HG03135 (cell line): ENCODE data around the gene CDKAL1.
"Not testable (repeated sequence)": the region's sequence is repeated elsewhere in the genome, so short reads cannot be mapped to it uniquely, and the experiment has no call there.

Experiments used
- ATAC-seq: cut with Tn5 transposase; IDR thresholded peaks from one replicate; pipeline ENCODE4 v1.9.1; 2021; ENCODE audit warnings: mild to moderate bottlenecking, moderate library complexity; ENCODE audit not compliant: unreplicated experiment

The CDKAL1 gene

DNA sequence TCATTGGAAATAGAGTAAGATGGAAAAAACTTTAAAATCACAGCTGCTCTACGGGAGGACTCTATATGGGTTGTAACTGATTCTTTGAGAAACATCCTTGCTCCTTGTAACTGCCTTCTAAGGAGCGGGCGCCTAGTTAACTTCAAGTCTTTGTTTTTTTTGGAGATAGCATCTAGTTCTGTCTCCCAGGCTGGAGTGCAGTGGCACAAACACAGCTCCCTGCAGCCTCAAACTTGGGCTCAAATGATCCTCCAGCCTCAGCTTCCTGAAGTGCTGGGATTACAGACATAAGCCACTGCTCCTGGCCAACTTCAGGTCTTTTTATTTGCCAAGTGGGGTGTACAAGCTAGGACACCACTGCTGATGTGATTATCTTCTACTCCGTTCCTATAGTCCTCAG lies 552.9 kb downstream of the CDKAL1 start:
- no peak for ATAC-seq

DNA sequence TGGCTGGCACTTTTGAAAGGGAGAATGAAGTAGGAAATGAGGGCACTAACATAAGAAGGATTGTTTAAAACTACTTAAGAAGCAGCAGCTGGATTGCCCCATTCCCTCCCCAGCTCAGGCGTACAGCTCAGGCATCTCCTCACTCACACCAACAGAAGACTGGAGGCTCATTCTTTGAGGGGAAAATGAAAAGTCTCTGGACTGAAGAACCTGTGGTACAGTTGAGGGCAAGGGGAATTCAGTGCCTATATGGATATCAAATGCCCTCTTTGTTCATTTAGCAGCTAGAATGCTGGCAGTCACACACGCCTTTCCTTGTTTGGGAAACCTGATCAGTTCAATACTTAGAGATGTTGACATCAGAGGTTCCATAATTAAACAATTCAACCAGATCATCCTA lies 557.2 kb downstream of the CDKAL1 start:
- no peak for ATAC-seq

DNA sequence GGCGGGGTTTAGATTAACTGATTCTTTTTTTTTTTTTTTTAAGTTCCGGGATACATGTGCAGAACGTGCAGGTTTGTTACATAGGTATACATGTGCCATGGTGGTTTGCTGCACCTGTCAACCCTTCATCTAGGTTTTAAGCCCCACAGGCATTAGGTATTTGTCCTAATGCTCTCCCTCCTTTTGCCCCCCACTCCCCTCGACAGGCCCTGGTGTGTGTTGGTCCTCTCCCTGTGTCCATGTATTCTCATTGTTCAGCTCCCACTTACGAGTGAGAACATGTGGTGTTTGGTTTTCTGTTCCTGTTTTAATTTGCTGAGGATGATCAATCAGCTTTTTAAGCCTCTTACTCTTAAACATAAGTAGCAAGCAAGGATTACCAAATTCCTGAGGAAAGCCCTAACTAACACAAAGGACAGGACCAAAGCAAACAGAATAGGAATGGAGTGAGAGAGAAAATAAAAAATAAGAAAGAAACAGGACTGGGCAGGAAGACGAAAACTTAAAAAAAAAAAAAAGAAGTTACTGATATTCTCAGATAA lies 558.0 kb downstream of the CDKAL1 start:
- ATAC-seq = not testable (repeated sequence)

DNA sequence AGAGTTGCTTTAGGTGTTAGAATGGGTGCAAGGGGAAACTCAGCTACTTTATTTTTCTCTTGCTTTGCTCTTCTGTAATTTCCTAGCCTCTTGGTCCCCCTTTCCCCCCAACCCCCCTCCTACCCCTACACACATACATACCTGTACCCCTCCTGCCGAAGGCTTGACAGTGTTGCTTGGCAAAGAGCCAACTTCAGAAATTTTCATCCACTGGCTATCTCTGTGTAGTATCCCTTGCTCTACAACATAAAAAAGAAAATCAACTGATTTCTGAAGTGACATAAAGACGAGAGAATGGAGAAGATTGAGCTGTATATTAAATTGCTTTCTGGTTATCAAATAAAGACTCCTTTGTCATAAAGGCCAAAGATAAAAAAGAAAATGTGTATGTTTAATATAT lies 561.2 kb downstream of the CDKAL1 start:
- no peak for ATAC-seq

DNA sequence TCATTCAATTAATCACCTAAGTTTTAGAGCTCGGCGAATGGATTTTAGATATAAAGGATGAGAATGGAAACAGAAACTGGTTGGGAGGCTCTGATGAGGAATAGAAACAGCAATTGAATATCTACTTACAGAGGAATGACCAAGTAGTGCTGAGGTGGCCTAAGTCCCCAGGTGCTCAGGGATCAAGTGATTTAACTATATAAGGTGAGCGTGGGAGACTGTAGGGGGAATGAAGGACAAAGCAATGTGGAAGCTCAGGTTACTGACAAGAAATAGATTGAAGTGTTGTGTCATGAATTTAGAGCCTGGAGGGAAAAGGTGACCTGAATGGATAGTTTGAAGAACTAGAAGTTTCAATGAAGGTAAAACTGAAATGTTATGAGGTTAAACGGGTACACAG lies 563.9 kb downstream of the CDKAL1 start:
- ATAC-seq = no peak

DNA sequence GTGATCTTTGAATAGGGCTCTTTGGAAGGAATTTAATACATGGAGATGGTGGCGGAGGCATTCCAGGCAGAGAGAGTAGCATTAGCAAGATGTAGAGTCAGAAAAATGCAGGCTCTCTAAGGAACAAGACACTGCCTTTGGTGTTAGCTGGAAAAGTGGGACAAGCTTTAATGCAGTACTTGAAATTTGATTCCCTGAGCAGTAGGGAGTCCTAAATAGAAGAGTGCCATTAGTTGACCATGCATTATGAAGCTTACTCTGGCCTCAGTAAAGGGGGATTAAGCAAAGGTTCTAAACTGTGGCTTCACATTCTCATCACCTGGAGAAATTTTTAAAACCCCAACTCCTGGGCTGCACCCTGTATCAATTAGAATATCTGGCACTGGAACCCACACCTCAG lies 564.5 kb downstream of the CDKAL1 start:
- no peak for ATAC-seq

DNA sequence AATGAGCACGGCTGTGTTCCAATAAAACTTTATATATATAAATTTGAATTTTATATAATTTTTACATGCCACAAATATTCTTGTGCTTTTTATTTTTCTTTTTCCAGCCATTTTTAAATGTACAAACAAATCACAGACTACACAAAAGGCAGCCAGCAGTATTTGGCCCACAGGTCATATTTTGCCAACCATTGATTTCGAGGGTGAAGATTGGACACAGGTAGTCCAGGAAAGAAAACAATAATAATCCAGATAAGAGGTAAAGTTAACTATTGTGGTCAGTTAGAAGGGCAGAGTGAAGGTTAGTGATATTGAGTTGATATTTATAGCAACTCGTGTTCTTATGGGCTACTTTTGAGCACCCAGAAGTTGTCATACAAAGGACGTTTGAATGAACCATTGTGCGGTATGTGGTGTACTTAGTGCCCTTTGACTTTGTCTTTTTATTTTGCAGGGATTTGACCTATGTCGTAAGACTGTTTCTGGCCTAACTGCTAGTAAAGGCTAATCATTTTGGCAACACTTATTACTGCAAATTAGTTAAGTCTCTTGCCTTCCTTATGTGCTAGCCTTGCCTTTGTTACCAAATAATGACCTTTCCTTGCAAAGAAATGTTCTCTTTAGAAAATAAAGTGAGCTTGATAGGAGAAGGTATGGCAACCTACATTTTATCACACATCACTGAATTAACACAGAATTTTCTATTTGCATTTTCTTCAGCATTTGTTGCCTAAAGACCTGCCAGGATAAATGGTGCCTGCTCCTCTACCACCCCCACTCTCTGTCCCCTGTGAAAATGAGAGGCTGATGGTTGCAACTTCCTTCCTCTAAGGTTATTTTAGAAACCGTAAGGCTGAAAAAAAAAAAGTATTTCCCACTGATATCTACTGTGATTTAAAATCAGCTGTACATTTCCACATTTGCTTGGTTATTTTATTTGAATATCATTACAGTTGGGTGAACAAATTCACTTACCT lies 565.4 kb downstream of the CDKAL1 start:
- no peak for ATAC-seq

DNA sequence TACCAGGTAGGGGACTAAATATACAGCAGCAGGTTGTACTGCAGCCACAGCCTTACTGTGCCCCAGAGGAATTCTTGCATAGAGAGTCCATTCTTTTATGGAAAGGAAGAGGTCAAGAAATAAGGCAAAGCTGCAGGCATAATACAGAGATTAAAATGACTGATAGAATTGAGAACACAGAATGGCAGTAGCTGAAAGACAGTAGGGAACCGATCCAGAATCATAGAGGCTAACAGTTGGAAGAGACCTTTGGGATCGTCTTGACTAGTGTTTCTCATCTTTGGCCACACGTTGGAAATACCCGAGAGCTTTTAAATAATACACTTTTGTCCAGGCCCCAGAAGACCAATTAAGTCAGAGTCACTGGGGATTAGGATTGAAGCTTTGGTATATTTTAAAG lies 566.7 kb downstream of the CDKAL1 start:
- ATAC-seq = no peak

DNA sequence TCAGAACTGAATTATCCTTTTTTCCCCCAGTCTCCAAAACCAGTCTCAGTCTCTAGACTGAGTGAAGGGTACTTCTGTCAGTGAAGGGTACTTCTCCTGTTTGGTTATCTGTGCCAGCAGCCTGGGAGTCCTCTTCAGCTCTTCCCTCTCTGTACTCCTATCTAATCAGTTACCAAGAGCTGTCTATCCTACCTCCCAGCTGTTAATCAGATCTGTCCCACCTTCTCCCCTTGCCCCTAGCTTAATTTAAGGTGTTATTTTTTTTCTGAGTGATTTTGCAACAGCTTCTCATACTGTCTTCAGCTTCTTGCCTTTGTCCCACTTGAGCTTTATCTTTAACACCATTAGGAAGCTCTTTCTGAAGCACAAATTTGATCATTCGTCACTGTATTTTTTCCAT lies 567.4 kb downstream of the CDKAL1 start:
- ATAC-seq = no peak

DNA sequence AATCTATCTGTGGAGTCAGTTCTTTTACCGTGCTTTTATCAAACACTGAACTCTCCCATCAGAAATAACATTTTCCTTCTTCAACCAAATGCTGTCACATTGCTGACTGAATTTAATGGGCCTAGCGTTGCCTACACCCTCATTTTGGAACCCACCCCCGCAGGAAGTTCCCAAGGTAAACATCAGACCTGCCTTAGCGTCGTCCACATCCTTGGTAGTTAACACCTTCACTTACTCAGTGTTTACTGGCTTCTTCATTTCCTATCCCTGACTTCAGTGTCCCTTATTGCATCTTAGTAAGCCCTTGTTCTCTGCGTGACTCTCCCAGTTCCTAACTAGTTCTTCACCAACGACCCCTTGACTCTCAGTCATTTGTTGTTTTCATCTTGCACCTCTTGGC lies 567.9 kb downstream of the CDKAL1 start:
- ATAC-seq = no peak

DNA sequence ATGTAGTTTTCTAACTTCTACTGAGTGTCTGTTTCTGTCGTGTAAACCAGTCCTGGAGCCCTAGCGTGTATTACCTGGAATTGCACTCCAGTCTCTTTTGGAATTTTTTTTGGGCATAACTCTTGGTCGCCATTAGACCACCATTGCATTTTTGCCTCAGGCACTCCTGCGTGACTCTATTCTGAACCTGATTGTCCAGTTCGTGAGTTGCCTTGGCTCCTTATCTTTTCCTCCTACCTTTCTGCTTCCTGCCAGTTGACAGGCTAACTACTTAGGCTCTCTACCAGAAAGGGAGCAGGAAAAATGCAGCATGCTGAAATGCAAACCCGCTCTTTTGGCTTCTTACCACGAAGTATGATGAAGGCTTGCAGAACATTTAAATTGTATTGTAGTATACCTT lies 568.4 kb downstream of the CDKAL1 start:
- ATAC-seq = no peak

DNA sequence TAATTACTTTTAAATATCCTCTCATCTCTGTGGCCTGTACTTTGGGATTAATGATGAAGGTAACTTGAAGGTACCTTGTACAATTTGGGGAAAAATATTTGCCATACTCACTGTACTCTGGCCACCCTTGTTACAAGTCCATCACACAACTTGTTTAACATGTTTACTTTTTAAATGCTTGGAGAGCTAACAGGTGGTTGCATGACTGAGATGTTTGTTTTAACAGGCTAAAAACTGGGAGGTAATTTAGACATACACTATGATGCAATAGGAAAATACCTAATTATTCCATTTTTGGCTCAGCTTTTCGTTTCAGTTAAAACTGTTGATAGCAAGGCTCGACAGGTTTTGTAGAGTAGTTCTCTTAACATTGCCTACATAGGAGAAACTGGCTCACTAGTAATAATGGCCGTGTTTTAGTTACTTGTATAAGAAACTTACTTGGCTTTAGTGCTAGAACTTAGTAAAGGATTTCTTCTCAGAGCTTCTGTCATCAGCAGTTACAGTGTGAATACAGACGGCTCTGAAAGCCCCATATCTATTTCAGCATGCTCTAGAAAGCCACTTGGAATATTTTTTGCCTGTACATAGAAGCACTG lies 569.5 kb downstream of the CDKAL1 start:
- ATAC-seq = no peak

DNA sequence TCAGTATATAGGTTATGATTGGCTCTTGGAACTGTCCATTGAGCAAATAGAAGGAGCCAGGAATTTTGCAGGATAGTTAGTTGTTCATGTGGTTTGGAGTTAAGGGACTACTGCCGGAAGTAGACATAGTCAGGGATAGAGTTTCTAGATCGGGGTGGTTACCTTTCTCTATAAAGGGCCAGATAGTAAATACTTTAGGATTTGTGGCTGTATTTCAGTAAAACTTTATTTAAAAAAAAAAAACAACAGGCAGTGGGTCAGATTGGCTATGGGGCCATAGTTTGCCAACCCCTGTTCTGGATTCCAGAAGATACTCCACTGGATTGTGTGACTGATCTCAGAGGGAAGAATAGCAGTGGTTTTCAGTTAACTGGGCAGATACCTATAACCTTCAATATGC lies 570.0 kb downstream of the CDKAL1 start:
- ATAC-seq = no peak

DNA sequence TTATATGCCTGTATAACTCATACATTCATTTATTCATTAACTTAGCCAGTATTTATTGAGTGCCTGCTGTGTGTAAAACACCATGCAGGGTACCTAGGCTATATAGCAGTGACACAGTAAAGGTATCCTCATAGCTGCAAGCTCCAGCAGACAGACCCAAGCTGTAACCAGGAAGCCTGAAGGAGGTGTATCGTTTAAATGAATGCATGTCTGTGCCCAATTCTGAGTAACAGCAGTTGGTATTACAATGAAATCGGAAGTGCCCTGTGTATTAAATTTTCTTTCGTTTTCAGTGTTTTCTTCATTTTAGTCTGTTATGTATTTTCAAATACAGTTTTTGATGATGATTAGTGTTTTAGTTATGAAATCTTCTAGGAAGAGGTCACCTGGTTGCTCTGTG lies 573.5 kb downstream of the CDKAL1 start:
- ATAC-seq = no peak

DNA sequence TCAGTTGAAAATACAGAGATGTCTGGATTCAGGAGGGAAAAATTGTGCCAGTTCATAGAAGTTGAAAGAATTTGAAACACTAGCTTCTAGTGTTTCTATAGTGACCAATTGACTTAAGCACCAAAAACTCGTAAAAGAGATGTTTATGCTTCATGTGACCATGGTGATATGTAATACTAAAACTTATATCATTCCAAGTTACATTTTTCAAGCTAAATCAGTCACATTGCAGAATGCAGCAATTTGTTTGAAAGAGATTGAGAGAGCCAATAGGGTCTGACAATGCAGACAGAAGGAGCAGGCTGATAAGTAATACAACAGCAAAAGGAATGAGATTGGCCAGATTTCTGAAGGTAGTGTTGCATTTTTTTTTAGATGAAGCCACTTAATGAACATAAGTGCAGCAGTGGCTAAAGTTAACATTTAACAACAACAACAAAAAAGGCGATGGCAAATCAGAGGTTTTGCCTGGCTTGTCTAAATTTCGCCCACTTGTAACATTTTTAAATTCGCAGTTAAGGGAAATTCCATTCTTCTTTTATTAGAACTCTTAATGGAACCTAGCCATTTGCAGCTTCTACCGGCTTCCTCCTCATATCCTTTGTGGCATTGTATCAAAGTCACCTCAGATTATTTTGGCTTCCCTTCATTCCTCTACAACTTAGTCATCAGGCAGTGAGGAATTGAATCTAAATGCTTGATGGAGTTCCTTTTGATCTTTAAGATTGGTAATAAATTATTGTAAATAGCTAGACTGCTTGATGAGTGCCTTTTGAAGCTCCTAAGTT lies 575.3 kb downstream of the CDKAL1 start:
- ATAC-seq = no peak

DNA sequence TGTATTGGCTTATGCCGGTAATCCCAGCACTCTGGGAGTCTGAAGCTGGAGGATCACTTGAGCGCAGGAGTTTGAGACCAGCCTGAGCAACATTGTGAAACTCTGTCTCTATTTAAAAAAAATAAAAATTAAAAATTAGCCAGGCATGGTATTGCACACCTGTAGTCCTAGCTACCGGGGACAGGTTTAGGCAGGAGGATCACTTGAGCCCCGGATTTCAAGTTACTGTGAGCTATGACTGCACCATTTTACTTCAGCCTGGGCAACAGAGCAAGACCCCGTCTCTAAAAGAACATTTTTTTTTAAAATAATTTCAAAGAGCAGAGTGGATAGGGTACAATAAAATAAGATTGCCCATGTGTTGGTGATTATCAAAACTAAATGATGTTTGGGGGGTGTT lies 576.4 kb downstream of the CDKAL1 start:
- no peak for ATAC-seq

DNA sequence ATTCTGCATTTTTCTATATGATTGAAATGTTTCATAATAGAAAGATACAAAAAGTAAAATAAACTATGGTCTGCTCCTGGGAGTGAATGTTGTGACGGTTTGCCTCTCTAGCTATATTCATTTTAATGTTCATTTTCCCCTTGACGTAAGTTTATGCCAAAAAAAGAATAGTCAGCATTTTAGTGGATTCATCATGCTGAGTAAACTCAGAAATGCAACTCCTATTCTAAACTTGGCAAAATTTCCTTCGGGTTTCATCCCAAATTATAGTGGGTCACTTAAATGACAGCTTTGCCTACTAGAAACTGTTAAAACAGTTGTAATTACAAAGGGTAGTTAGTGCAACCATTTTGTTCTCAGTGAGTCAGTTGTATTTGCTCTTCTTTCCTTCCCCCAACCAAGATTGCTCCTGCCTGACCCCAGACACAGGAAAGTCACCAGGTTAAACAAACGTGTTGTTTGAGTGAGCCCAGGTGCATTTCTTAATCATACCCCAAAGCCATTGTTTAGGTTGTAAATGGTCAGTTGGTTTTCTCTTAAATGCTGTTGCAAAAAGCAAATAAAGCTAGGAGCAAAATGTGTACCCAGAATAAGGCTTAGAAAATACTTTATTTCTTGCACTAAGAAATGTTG lies 577.0 kb downstream of the CDKAL1 start:
- no peak for ATAC-seq

DNA sequence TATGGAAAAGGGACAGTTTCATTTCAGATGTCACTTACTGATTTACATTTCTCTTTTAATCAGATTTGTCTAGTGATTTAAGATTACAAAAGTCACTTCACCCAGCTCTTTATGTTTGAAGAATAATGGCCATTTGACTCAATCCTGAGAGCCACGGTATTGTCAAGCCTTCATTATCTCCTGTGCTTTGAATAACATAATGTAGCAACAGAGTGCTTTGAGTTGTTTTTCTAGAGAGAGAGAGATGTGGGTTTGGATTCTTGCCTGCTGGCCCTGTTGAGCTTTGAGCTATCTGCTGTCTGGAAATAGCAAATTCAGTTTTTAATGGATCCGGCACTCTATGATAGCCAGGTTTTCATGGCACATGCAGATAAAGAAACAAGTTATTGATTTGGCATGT lies 580.9 kb downstream of the CDKAL1 start:
- no peak for ATAC-seq

DNA sequence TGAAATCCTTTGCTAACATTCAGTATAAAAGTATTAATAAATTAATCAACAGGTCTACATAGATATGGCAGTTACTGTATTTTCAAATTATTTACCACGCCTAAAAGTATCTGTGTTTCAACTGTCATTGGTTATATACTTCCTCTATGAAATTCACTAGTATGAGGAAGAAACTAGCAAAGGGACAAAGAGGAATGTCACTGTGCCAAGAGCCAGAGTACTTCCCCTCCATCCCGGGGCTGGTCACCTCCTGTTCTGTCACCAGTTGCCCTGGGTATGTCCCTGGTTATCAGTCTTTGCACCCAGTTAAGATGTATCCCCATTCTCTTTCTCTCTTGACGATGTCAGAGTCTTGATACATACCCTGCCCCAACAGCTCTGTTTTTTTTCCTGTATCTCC lies 582.5 kb downstream of the CDKAL1 start:
- no peak for ATAC-seq

DNA sequence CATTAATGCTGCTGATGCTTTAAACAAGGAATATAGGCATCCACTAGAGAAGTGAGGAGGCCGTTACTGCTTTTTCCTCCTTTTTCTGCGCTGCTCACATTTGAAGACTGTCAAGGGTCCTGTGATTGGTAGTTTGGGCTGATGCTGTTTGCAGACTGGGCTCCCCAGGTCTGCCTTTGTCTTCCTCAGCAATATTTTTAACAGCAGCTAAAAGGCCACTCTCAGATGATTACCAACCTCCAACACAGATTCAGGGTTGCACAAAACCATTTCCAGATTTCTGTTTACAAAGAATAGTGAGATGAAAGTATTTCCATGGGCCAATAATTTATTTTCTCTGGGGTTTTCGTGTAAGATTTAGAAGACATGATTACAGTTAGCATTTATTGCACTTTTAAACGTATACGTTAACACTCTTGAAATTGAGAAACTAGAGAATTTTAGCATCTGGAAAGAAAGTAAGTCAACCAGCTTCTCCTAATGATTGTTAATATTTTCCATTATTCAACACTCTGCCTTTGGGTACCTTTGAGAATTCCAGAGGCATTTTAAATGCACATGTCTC lies 584.0 kb downstream of the CDKAL1 start:
- no peak for ATAC-seq
